Hematopoietic multipotent progenitor cell treated with erythropoietin and hydrocortisone succinate and interleukin-3 and kit ligand, for 4 days (in vitro differentiated cells): ENCODE results near the gene ETV6.

Experiments used
- DNase-seq: peaks from one replicate; pipeline ENCODE4 v3.0.0-alpha.2; 2015

The ETV6 gene

GRCh38 chr12:11812586-11813437 is 163.3 kb downstream of the ETV6 start:
- DNase-seq, result peak; percentile 87

- DNase-seq, result no peak
Observed at GRCh38 chr12:11813438-11813813, 164.0 kb downstream of the ETV6 start.

GRCh38 chr12:11814374-11814773 is 164.9 kb downstream of the ETV6 start:
- DNase-seq, result peak; percentile 61

GRCh38 chr12:11815397-11815796 is 165.9 kb downstream of the ETV6 start:
- DNase-seq, result no peak

- no peak for DNase-seq
Observed at GRCh38 chr12:11819643-11820042, 170.2 kb downstream of the ETV6 start.

GRCh38 chr12:11820476-11820875 is 171.0 kb downstream of the ETV6 start:
- DNase-seq, result no peak

GRCh38 chr12:11821386-11822080 is 172.1 kb downstream of the ETV6 start:
- DNase-seq, result no peak

- DNase-seq, result no peak
Observed at GRCh38 chr12:11822081-11822834, 172.8 kb downstream of the ETV6 start.

- DNase-seq, result no peak
Observed at GRCh38 chr12:11823043-11823442, 173.6 kb downstream of the ETV6 start.

- DNase-seq, result no peak
Observed at GRCh38 chr12:11823593-11823992, 174.1 kb downstream of the ETV6 start.

- no peak for DNase-seq
Observed at GRCh38 chr12:11824069-11824468, 174.6 kb downstream of the ETV6 start.

- DNase-seq, result no peak
Observed at GRCh38 chr12:11824736-11825135, 175.3 kb downstream of the ETV6 start.

GRCh38 chr12:11825278-11825677 is 175.8 kb downstream of the ETV6 start:
- no peak for DNase-seq

- DNase-seq, result peak; percentile 47
Observed at GRCh38 chr12:11826574-11826973, 177.1 kb downstream of the ETV6 start.

- DNase-seq, result no peak
Observed at GRCh38 chr12:11827091-11828061, 177.9 kb downstream of the ETV6 start.

- no peak for DNase-seq
Observed at GRCh38 chr12:11829764-11830194, 180.3 kb downstream of the ETV6 start.

- DNase-seq, result no peak
Observed at GRCh38 chr12:11830307-11830801, 180.9 kb downstream of the ETV6 start.

- no peak for DNase-seq
Observed at GRCh38 chr12:11832093-11832492, 182.6 kb downstream of the ETV6 start.

- no peak for DNase-seq
Observed at GRCh38 chr12:11833174-11833895, 183.9 kb downstream of the ETV6 start.

- DNase-seq, result no peak
Observed at GRCh38 chr12:11834104-11834812, 184.8 kb downstream of the ETV6 start.

GRCh38 chr12:11834931-11835330 is 185.5 kb downstream of the ETV6 start:
- DNase-seq, result no peak
